ENCODE data around the gene PDE7B.

DNA sequence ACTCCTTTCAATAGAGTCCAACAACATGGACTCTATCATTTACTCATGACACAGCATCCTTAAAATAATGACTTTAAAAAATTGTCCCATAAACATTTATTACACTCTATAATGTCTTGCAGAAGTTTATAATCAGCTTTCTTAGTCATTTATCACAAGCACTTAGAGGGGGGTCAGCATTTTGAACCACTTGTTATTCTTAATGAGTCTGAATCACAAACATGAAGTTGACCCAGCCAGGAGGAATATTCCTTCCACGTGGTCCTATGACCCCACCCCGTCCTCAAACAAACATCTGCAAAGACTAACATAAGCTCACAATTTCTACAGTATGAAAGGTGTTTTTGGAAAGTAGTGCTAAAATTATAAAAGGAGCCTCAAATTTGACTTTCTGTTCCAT is 307.5 kb downstream of the PDE7B start:
- no peak for TF ChIP-seq CTCF (IDR thresholded peaks at IDR 0.05)
- no peak for TF ChIP-seq POLR2A (IDR thresholded peaks at IDR 0.05)
- TF ChIP-seq EP300 (IDR thresholded peaks at IDR 0.05): no peak

All from tibial nerve (tissue), 4 donors.